HUES64 (cell line): ENCODE data around the gene CDKN1A.
"Not testable (repeated sequence)": the region's sequence is repeated elsewhere in the genome, so short reads cannot be mapped to it uniquely, and the experiment has no call there.

Source experiments
- H3K27ac ChIP-seq: 2 replicates; pipeline ENCODE4 v1.7.0; 2013; ENCODE audit warnings: low read depth, low read length, inconsistent platforms
- H3K27me3 ChIP-seq: 2 replicates; pipeline ENCODE4 v1.6.1; 2013; ENCODE audit warnings: mild to moderate bottlenecking, low read length; ENCODE audit not compliant: insufficient read depth
- H3K36me3 ChIP-seq: 2 replicates; pipeline ENCODE4 v1.6.1; 2013; ENCODE audit warnings: mild to moderate bottlenecking, low read length; ENCODE audit not compliant: insufficient read depth
- H3K4me1 ChIP-seq: 2 replicates; pipeline ENCODE4 v1.6.1; 2013; ENCODE audit warnings: mild to moderate bottlenecking, low read length, moderate library complexity; ENCODE audit not compliant: insufficient read depth
- H3K4me3 ChIP-seq: 2 replicates; pipeline ENCODE4 v1.5.1; 2013; ENCODE audit warnings: mild to moderate bottlenecking, low read length, moderate library complexity
- H3K9ac ChIP-seq: 2 replicates; pipeline ENCODE4 v1.6.1; 2013; ENCODE audit warnings: mild to moderate bottlenecking, low read depth, low read length
- H3K9me3 ChIP-seq: 2 replicates; pipeline ENCODE4 v1.6.1; 2013; ENCODE audit warnings: low read depth, low read length; ENCODE audit not compliant: insufficient read depth
- WGBS: fragments of 150-250, 120-280 bp; methylation state at CpG from one replicate; pipeline ENCODE4 v1.1.7; 2013; ENCODE audit warnings: missing lambda C conversion rate; 5-methylcytosine and 5-hydroxymethylcytosine counted together

CDKN1A gene

GRCh38 chr6:36716476-36717093 is 38.1 kb downstream of the CDKN1A start:
- H3K9ac ChIP-seq: no peak overlapping the region
- H3K9me3 ChIP-seq: no peaks in the 10 kb centered on the region
- H3K27me3 ChIP-seq: no peaks in the 10 kb centered on the region
- no peak overlapping the region for H3K27ac ChIP-seq
- 91% methylated on average over 8 of the region's 8 CpGs for WGBS
- H3K36me3 ChIP-seq: no peaks in the 10 kb centered on the region
- H3K4me3 ChIP-seq: no peak overlapping the region
- no peaks in the 10 kb centered on the region for H3K4me1 ChIP-seq

- no peak overlapping the region for H3K4me3 ChIP-seq
- no peaks in the 10 kb centered on the region for H3K4me1 ChIP-seq
- no peak overlapping the region for H3K27ac ChIP-seq
- no peak overlapping the region for H3K9ac ChIP-seq
- no peaks in the 10 kb centered on the region for H3K27me3 ChIP-seq
- no peaks in the 10 kb centered on the region for H3K9me3 ChIP-seq
- no peaks in the 10 kb centered on the region for H3K36me3 ChIP-seq
- WGBS: 80% methylated on average over 13 of the region's 13 CpGs
Measured at GRCh38 chr6:36717231-36717825, 38.8 kb downstream of the CDKN1A start.

GRCh38 chr6:36717871-36718540 is 39.5 kb downstream of the CDKN1A start:
- Histone ChIP-seq H3K36me3 (no peaks in the 10 kb centered on the region), H3K9ac (no peak overlapping the region), H3K4me1 (no peaks in the 10 kb centered on the region), H3K4me3 (no peak overlapping the region), H3K27me3 (no peaks in the 10 kb centered on the region), H3K9me3 (no peaks in the 10 kb centered on the region), H3K27ac (no peak overlapping the region)
- WGBS: 92% methylated on average over 12 of the region's 12 CpGs

DNA sequence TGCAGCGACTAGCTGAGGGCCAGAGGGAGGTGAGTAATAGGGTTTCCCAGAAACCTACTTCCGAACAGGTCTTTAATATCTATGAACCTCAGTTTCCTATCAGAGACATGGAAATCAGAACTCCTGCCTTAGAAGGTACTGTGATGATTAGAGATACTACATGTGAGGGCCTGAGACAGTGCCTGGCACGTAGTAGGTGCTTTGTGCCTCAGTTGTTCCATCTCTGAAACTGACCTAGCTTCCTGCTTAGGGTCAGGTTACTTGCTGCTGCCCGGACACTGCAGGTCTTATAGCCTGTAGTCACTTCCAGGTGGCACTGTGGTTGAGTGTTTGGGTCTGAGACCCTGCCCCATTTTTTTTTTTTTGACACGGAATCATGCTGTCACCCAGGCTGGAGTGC is 40.0 kb downstream of the CDKN1A start:
- WGBS: 88% methylated on average over 5 of the region's 5 CpGs
- H3K4me1 ChIP-seq: no peaks in the 10 kb centered on the region
- no peak overlapping the region for H3K27ac ChIP-seq
- no peak overlapping the region for H3K4me3 ChIP-seq
- H3K9me3 ChIP-seq: no peaks in the 10 kb centered on the region
- no peaks in the 10 kb centered on the region for H3K27me3 ChIP-seq
- no peak overlapping the region for H3K9ac ChIP-seq
- no peaks in the 10 kb centered on the region for H3K36me3 ChIP-seq

GRCh38 chr6:36719126-36719525 is 40.6 kb downstream of the CDKN1A start:
- H3K9ac ChIP-seq: no peak overlapping the region
- 90% methylated on average over 7 of the region's 7 CpGs for WGBS
- H3K4me3 ChIP-seq: no peak overlapping the region
- H3K9me3 ChIP-seq: no peaks in the 10 kb centered on the region
- no peaks in the 10 kb centered on the region for H3K27me3 ChIP-seq
- no peaks in the 10 kb centered on the region for H3K36me3 ChIP-seq
- H3K27ac ChIP-seq: no peak overlapping the region
- H3K4me1 ChIP-seq: no peaks in the 10 kb centered on the region

DNA sequence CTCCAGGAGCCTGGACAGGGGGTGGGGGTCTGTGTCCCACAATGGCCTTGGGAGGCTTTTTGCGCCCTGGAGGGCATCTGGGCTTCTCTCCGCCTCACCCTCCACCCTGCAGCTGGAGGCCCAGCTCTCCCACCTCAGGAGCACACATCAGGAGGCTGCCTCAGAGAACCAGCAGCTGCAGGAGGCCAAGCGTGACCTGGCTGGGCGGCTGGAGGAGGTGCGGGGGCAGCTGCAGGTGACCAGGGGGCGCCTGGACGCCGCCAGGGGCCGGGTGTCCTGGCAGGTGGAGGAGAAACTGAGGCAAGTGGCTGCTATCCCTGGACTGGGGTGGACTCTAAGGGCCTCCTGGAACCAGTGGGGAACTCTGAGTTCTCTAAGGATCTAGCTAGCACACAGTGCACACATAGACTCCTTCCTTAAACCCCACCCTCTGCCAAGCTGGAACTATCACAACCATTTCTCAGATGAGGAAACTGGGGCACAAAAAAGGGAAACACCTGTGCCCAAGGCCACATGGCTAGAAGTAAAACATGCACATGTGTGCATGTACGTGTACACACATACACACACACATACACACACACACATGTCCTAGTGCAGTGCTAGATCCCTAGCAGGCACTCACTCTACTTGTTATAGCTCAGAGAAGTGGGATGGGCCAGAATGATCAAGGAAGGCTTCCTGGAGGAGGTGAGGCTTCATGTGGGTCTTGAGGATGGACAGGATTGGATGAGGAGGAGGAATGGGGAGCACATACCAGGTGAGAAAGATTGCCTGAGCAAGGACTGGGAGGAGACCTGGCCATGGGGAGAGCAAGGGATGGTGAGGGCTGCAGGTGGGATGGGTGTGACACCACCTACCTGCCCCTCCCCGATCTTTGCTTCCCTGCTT is 42.0 kb downstream of the CDKN1A start:
- no peak overlapping the region for H3K27ac ChIP-seq
- H3K4me1 ChIP-seq: no peaks in the 10 kb centered on the region
- H3K4me3 ChIP-seq: no peak overlapping the region
- H3K9ac ChIP-seq: no peak overlapping the region
- H3K9me3 ChIP-seq: no peaks in the 10 kb centered on the region
- WGBS: 90% methylated on average over 11 of the region's 11 CpGs
- no peaks in the 10 kb centered on the region for H3K36me3 ChIP-seq
- no peaks in the 10 kb centered on the region for H3K27me3 ChIP-seq

- Histone ChIP-seq H3K9ac (no peak overlapping the region), H3K9me3 (no peaks in the 10 kb centered on the region), H3K36me3 (no peaks in the 10 kb centered on the region), H3K4me1 (no peaks in the 10 kb centered on the region), H3K27ac (no peak overlapping the region), H3K4me3 (no peak overlapping the region), H3K27me3 (no peaks in the 10 kb centered on the region)
- WGBS: 90% methylated on average over 15 of the region's 15 CpGs
Measured at GRCh38 chr6:36721369-36722140, 43.0 kb downstream of the CDKN1A start.

GRCh38 chr6:36722365-36722764 is 43.9 kb downstream of the CDKN1A start:
- WGBS: 90% methylated on average over 10 of the region's 10 CpGs

GRCh38 chr6:36722879-36723278 is 44.4 kb downstream of the CDKN1A start:
- no peaks in the 10 kb centered on the region for H3K4me1 ChIP-seq
- H3K4me3 ChIP-seq: no peak overlapping the region
- 96% methylated on average over 2 of the region's 2 CpGs for WGBS
- H3K36me3 ChIP-seq: no peaks in the 10 kb centered on the region
- H3K9ac ChIP-seq: no peak overlapping the region
- no peaks in the 10 kb centered on the region for H3K9me3 ChIP-seq
- no peak overlapping the region for H3K27ac ChIP-seq
- no peaks in the 10 kb centered on the region for H3K27me3 ChIP-seq

More at GRCh38 chr6:36722365-36722764, 43.9 kb downstream of the CDKN1A start:
- Histone ChIP-seq H3K4me1 (no peaks in the 10 kb centered on the region), H3K36me3 (no peaks in the 10 kb centered on the region), H3K27me3 (no peaks in the 10 kb centered on the region), H3K9ac (no peak overlapping the region), H3K27ac (no peak overlapping the region), H3K9me3 (no peaks in the 10 kb centered on the region), H3K4me3 (no peak overlapping the region)

- H3K4me3 ChIP-seq, H3K36me3 ChIP-seq, H3K27me3 ChIP-seq, H3K4me1 ChIP-seq, H3K9ac ChIP-seq, H3K9me3 ChIP-seq, H3K27ac ChIP-seq: not testable (repeated sequence)
- 96% methylated on average over 3 of the region's 4 CpGs for WGBS
Measured at GRCh38 chr6:36723992-36724391, 45.5 kb downstream of the CDKN1A start.
